ENCODE data around the gene MAGI2.

Gene MAGI2

DNA sequence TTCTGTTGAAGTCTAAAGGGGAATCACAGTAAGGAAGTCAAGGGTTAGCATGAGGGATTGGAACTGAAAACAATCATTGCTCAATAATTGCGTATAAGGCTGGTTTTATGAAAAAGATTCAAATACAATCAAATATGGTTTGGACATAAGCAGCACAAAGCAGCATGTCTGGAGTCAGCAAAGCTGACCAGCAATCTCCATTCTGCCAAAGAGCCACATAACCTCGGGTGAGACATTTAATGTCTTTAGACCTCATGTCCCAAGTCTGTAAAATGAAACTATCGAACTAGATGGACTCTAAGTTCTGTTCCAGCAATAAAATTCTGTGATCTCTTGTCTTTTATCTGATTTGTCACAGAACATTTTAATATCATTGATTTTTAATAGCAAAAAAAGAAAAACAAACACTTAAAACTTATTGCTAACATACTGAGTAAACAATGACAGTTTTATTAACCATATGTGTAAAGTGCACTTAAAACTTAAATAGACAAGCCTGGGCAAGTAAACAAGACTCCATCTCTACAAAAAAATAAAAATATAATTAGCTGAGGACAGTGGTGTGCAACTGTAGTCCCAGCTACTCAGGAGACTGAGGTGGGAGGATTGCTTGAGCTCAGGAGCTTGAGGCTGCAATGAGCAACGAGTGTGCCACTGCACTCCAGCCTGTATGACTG lies 217.0 kb downstream of the MAGI2 start:
- no peak for FAIRE-seq
- TF ChIP-seq, protein P1, sequence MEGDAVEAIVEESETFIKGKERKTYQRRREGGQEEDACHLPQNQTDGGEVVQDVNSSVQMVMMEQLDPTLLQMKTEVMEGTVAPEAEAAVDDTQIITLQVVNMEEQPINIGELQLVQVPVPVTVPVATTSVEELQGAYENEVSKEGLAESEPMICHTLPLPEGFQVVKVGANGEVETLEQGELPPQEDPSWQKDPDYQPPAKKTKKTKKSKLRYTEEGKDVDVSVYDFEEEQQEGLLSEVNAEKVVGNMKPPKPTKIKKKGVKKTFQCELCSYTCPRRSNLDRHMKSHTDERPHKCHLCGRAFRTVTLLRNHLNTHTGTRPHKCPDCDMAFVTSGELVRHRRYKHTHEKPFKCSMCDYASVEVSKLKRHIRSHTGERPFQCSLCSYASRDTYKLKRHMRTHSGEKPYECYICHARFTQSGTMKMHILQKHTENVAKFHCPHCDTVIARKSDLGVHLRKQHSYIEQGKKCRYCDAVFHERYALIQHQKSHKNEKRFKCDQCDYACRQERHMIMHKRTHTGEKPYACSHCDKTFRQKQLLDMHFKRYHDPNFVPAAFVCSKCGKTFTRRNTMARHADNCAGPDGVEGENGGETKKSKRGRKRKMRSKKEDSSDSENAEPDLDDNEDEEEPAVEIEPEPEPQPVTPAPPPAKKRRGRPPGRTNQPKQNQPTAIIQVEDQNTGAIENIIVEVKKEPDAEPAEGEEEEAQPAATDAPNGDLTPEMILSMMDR (IDR thresholded peaks at IDR 0.05; ENCODE audit: insufficient read depth, missing control alignments): no peak
- no peak for DNase-seq (ENCODE audit: insufficient read length, low spot score)

GRCh38 chr7:79227044-79227443 lies 226.4 kb downstream of the MAGI2 start:
- TF ChIP-seq, protein P1 (IDR thresholded peaks at IDR 0.05; ENCODE audit: insufficient read depth, missing control alignments): no peak
- FAIRE-seq (no peak), DNase-seq (ENCODE audit: insufficient read length, low spot score) (no peak)

GRCh38 chr7:79221211-79221610 lies 232.3 kb downstream of the MAGI2 start:
- FAIRE-seq (no peak), DNase-seq (ENCODE audit: insufficient read length, low spot score) (no peak)
- TF ChIP-seq, protein P1 (IDR thresholded peaks at IDR 0.05; ENCODE audit: insufficient read depth, missing control alignments): no peak

GRCh38 chr7:79217976-79218626 lies 235.4 kb downstream of the MAGI2 start:
- TF ChIP-seq, protein P1 (IDR thresholded peaks at IDR 0.05; ENCODE audit: insufficient read depth, missing control alignments): no peak
- no peak for FAIRE-seq
- DNase-seq (ENCODE audit: insufficient read length, low spot score): no peak

- DNase-seq (ENCODE audit: insufficient read length, low spot score) (no peak), FAIRE-seq (no peak)
- TF ChIP-seq, protein P1 (IDR thresholded peaks at IDR 0.05; ENCODE audit: insufficient read depth, missing control alignments): no peak
Observed at GRCh38 chr7:79217468-79217867, 236.0 kb downstream of the MAGI2 start.

- TF ChIP-seq, protein P1 (IDR thresholded peaks at IDR 0.05; ENCODE audit: insufficient read depth, missing control alignments): no peak
- no peak for DNase-seq (ENCODE audit: insufficient read length, low spot score)
- FAIRE-seq: no peak
Observed at GRCh38 chr7:79216236-79216635, 237.2 kb downstream of the MAGI2 start.

- FAIRE-seq (no peak), DNase-seq (ENCODE audit: insufficient read length, low spot score) (no peak)
- TF ChIP-seq, protein P1 (IDR thresholded peaks at IDR 0.05; ENCODE audit: insufficient read depth, missing control alignments): no peak
Observed at GRCh38 chr7:79212334-79212733, 241.1 kb downstream of the MAGI2 start.

Data from D721Med (cell line).